HG02884 (cell line): ENCODE results near the gene HPS5.

ENCODE experiments used
- ATAC-seq: cut with Tn5 transposase; IDR thresholded peaks from one replicate; pipeline ENCODE4 v1.9.1; 2021; ENCODE audit warnings: mild to moderate bottlenecking, moderate library complexity; ENCODE audit not compliant: unreplicated experiment

Gene HPS5

DNA sequence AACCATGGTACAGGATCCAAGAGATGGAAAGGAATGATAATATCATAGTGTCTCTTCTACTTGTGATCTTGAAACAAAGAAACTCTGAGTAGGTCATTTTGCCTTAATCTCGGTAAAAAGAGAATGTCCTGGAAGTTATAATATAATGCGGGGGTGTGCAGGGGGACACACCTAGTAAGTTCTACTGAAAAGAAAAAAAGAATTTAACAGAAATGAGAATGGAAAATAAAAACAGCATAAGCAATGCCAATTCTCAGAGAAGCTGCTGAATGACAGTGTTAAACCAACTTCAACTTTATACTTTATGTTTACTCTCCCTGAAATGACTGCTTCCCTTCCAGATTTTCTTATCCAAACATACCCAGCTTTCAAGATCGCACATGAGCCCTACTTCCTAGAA, 2.0 kb downstream of the HPS5 start:
- no peak for ATAC-seq

DNA sequence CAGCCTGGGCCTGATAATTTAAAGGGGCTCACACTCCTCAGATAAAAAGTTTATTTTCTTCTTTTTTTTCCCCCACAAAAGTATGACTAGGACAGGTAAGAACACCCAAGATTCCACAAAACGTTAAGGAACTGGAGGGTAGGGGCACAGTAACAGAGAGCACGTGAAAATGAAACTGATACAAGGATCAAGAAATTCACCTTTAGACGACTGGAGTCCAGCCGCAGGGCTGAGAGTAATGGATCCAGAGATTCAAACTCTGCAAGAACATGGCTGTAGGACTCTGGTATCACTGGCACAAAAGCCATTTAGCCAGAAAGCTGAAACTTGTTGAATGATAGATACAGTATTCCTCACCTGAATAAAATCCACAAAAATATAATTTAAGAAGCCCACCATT, 4.4 kb downstream of the HPS5 start:
- ATAC-seq = no peak

DNA sequence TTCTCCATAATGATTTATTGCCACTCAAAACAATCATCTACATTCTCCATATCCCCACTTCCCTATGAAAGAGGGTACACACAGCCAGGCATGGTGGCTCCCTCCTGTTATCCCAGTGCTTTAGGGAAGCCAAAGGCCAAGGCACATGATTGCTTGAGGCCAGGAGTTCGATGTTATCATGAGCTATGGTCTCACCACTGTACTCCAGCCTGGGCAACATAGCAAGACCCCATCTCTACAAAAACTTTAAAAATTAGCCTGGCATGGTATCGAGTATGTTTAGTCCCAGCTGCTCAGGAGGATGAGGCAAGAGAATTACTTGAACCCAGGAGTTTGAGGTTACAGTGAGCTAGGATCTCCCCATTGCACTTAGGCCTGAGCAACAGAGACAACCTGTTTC, 6.0 kb downstream of the HPS5 start:
- ATAC-seq = no peak

DNA sequence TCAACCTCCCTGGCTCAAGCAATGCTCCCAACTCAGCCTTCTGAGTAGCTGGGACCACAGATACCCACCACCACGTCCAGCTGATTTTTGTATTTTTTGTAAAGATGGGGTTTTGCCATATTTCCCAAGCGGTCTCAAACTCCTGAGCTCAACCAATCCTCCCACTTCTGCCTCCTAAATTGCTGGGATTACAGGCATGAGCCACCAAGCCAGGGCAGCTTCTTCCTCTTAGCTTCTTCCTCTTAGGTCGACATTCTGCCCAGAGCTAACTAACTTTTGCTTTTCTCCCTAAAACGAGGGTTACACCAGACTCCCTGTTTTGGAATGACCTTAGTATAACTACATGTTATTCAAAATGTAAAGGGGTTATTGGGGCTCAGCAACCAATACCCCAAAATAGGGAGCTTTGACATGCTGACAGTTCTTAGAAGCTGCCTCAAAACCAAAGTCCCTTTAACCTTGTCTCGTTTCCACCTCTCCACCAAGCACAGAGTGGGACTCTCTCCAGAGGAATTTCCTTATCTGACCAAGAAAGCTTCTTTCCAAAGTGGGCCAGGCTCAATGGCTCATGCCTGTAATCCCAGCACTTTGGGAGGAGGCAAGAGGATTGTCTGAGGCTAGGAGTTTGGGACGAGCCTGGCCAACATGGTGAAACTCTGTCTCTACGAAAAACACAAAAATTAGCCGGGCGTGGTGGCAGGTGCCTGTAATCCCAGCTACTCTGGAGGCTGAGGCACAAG, 7.0 kb downstream of the HPS5 start:
- ATAC-seq = no peak

DNA sequence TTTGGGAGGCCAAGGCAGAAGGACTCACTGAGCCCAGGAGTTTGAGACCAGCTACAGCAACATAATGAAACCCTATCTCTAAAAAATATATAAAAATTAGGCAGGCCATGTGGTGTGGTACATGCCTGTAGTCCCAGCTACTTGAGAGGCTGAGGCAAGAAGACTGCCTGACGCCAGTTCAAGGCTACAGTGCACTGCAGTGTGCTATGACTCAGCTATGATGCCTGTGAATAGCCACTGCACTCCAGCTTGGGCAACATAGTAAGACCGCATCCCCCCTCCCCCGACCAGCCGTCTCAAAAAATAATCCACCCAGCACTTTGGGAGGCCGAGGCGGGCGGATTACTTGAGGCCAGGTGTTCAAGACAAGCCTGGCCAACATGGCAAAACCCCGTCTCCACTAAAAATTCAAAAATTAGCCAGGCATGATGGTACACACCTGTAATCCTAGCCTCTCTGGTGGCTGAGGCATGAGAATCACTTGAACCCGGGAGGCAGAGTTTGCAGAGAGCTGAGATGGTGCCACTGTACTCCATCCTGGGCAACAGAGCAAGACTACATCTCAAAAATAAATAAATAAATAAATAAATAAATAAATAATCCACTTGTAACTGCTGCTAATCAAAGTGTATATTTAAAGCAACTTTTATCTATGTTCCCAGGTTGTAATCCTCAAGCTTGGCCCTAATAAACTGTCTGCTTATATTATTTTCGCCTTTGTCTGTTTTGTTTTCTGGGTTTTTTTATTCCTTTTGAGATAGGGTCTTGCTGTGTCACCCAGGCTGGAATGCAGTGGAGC, 7.8 kb downstream of the HPS5 start:
- ATAC-seq = no peak

DNA sequence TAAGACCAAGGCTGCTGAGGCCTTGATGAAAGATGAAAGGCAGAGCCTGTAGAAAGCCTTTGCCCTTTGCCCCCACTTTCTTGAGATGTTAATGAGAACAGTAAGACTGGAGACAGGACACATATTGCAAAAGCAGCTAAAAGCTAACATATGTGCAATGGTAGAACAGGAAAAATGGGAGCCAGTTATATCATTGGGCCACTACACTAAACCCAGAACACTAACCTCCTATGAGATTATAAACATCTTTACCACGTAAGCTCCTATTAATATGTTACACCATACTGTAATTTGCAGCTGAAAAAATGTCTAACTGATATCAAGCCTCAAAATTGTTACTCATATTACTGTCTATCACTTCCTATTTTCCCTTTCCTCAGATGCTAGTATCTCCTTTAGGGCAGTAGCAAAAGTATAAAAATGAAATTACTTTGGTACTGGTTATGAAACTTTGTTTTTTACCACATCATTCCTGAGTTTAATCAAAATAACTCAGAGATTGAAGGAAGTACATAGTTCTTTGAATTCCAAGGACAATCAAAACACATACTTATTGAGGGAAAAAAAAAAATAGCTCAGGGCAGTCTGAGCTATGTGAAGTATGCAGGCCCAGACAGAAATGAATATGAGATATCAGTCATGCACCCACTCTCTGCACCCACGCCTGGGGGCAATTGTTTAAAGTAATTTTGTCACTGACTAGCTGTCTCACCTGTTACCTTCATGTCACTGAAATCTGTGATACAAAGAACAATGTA, 9.1 kb downstream of the HPS5 start:
- no peak for ATAC-seq

DNA sequence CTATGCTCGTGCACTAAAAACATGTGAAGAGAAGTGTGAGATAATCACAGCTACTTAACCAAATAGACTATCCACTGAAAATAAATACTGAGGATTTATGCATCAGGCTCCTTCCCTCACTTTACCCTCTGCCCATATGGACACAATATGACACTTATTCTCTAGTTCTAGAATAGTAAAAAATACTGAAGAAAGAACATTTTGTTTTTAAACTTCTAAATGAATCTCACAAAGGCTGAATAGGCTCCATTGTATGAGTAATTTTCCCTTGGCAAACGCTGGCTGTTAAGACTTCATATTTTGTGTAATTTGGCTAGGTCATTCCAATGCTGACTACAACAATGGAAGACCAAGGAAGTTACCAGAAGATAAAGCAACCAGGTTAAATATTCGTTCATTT, 9.9 kb downstream of the HPS5 start:
- ATAC-seq = no peak

DNA sequence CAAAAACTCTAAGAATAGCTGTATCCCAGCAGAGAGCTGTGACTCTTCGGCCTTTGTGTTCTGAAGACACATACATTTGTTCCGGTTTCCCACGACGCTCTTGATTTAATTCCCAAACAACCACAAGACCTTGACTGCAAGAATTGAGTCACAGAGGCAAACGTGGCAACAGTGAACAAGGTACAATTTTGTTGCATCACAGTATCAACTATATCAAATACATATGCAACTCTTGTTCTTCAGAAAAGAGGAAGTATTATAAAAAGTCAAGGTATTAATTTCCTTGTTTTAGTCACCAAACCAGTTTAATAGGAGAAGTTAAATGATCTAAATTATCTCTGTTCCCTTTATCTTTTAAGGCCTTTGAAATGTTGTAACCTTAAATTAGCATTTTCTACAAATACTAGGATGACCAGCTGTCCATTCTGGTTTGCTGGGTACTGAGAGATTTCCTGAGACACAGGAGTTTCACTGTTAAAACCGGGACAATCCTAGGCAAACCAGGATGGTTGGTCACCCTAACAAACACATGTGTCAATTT, 11.1 kb downstream of the HPS5 start:
- peak; percentile 63 for ATAC-seq

DNA sequence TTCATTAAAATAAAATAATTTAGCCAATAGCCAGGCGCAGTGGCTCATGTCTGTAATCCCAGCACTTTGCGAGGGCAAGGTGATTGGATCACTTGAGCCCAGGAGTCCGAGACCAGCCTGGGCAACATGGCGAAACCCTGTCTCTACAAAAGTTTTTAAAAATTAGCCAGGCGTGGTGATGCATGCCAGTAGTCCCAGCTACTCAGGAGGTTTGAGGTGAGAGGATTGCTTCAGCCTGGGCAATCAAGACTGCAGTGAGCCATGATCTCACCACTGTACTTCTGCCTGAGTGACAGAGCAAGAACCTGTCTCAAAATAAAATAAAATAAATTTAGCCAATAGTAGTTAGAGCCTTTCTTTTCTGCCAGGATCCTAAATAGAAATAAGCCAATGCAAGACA, 12.2 kb downstream of the HPS5 start:
- no peak for ATAC-seq

DNA sequence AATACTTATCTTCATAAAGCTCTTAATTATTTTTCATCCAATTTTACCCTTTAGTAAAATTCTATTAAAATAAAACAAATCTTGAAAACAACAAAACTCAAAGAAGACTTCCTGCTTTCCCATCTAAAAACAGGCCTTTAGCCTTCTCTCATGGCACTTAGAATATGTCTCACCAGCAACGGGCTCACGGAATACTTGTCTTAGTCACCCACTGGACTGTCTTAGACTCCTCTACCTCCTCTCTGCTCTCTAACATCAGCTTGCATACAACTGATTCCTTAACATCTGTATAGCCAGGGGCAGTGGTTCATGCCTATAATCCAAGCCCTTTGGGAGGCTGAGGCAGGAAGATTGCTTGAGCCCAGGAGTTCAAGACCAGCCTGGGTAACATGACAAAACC, 13.7 kb downstream of the HPS5 start:
- no peak for ATAC-seq

DNA sequence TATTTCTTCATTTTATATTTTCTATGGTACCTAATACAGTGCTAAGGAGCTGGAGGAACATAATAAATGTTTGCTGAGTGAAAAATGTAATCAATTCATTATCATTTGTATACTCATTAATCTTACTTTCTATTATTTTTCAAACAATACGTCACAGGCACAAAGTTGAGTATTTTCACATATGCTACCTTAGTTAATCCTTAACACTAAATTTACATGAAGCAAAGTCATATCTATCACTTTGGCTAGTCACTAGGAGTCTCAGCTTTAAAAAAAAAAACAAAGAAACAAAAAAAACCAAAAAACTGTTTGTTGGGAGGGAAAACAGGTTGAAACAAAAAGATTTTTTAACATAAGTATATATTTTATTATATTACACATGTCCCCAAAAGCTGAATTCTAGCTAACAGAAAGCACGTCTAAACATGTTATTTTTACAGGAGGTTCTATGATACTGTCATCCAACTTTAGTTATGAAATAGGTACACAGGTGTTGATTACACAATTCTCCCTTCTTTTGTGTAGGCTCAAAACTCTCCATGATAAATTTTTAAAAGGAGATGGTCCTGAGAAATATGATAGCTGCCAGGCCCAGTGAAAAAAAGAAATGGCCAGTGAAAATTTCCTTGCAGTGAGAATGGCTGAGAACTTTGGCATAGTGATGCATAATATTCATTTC, 14.3 kb downstream of the HPS5 start:
- no peak for ATAC-seq

DNA sequence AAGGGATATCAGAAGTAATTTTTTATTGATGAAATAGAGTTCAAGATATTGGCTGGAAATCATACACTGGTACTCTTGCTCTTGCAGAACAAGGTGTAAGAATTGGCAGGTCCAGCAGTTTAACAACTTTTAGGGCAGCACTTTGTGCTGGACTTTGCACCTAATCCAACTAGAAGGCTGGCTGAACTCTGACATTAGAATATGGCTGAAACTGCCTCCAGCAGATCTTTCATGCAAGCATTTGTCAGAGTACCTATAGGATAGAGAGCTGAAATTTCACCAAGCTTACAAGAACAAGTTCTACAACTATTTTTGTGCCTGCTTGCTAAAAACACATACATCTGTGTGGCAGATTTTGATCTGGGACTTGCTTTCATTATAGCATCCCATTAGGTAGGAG, 17.2 kb downstream of the HPS5 start:
- no peak for ATAC-seq

DNA sequence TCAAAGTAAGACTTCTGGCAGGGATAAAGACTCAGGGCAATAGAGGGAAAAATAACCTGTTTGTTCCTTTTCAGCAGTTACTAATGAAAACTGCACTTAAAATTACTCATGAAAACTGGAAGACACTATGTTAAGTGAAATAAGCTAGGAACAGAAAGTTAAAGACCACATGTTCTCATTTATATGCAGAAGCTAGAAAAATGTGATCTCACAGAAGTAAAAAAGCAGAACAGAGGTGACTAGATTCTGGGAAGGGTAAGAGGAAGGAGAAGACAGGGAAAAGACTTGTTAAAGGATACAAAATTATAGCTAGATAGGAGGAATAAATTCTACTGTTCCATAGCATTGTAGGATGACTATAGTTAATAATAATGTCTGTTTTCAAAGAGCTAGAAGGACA, 22.2 kb downstream of the HPS5 start:
- no peak for ATAC-seq

DNA sequence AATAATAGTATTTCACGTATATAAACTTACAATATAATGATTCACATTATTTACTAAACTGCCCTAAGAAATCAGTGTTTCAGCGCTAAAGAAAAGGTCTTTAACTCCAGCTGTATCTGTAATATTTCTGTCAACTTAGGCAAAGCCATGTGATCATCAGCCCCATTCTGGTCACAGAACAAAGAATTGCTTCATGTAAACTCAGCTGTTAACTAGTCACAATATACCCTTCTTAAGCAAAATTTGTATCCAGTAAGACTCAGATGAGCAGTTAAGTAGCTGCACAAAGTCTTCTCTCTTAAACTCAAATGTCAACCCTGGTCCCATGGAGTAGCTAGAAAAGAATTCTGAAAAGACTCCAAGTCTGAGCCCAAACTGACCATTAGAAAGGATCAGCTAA, 26.6 kb downstream of the HPS5 start:
- no peak for ATAC-seq

DNA sequence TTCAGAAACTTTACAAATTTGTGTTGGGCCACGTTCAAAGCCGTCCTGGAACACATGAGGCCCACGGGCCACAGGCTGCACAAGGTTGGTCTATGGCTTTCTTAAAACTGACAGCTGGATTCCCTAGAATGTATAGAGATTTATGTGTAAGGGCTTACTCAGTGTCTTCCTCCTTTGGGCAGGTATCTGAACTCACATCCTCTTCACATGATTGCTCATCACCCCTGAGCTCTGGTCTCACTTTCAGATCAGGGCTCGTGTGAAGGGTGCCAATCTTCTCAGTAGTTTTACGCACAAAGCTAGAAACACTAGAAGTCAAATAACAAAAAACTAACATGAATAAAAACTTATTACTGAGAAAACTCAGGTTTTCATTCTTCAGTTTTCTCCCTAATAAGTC, 27.1 kb downstream of the HPS5 start:
- ATAC-seq = no peak

DNA sequence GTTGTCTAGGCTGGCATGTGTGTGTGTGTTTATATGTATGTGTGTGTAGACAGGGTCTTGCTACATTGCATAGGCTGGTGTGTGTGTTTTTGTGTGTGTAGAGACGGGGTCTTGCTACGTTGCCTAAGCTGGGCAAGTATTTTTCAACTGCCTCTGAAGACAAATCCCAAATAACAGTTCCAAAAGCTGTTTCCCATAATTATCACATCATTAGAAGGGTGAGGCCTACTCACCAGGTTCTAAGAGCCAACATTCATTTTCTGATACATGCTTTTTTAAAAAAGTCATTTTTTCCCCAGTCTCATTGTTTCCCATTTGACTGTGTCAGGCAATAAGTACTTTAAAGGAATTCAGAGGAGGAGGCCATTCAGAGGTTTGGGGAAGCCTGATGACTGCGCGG, 33.0 kb downstream of the HPS5 start:
- no peak for ATAC-seq

DNA sequence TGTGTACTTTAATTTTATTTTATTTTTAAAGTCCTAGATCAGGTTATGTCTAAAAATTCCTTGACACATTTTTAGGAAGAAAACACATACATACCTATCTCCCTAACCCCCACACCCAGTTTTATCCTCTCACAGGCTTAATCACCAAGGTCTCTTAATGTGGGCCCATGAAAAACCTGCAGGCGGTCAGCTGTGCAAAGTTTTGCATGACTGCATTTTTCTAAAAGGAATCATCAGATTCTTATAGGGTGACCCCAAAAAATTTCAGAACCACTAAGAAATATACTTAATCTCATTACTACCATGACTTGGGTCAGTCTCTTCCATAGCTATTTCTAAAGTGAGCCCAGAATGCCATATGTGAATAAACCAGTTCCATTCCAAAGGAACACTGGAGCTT, 36.1 kb downstream of the HPS5 start:
- no peak for ATAC-seq

DNA sequence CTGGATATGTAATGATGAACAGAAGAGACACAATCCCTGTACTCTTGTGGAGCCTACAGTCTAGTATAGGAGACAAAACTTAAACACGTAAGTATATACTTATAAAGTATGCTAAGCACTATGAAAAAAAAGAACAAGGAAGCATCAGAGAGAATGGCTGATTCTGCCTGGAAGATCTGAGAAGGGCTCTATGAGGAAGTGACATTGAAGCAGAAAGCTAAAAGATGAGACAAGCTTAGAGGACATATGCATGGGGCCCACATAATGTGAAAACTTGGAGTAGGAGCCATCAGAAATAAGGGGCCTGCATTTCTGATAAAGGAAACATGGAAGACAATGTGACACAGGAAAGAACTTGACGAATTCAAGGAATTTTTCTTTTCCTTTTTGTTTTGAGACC, 39.3 kb downstream of the HPS5 start:
- ATAC-seq = no peak

DNA sequence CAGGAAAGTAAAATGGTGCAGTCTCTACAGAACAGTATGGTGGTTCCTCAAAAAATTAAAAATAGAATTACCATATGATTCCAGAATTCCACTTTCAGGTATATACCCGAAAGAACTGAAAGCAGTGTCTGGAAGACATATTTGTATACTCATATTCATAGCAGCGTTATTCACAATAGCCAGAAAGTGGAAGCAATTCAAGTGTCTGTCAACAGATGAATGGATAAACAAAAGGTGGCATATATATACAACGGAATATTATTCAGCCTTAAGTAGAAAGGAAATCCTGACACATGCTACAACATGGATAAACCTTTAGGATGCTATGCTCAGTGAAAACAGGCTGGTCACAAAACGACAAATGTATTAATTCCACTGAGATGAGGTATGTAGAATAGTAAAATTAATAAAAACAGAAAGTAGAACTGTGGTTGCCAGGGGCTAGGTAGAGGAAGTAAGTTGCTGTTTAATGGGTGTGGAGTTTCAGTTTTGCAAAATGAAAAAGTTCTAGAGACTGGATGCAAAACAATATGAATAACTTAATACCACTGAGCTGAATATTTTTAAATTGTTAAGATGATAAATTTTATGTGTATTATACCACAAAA, 41.4 kb downstream of the HPS5 start:
- peak; percentile 88 for ATAC-seq

DNA sequence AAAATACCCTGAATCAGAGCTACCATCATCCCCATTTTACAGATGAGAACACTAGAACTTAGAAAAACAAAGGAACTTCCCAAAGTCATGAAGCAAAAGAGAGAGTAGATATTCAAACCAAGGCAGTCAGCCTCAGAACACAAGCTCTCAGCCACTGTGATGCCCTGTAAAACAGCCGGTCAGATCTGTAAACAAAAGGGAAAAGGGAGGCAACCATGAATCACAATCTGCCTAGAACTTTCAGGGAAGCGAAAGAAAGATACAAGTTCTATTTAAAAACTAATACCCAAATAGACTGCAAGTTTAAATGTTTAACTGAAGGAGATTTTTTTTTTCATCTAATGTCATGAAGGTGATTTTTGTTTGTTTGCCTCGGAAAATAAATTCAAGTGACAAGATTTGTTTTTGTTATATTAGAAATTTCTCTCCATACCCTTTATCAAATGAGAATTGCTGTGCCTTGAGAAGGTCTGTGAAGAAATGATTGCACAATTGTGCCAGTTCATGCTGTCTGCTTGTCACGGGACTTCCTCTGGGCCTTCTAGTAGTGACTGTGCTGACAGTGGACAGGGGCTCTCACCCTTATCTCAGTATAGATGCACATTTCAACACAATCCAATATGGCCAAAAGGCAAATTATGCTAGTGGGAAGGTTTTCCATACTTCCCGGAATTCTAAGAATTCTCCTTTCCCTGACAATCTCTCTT, 44.2 kb downstream of the HPS5 start:
- ATAC-seq = no peak
